Sigmoid colon (tissue), 7 donors: ENCODE results near the gene PLGRKT. TPM values are rescaled to one million over a fixed set of nuclear protein-coding genes. Genes with fewer than 3 reads are reported as not detected.

ENCODE experiments used
- DNase-seq: peaks from one replicate; pipeline ENCODE4 v3.0.0-alpha.2; 2019
- H3K27ac ChIP-seq, 4 donors: fragments of 200-600 bp; sonication (generic); one replicate each; pipeline ENCODE4 v1.5.1; 2016 to 2019; ENCODE audit warnings: mild to moderate bottlenecking in 1 of 4
- H3K27me3 ChIP-seq, 3 donors: fragments of 200-600 bp; sonication (generic); one replicate each; pipeline ENCODE4 v1.5.1; 2019; ENCODE audit warnings: mild to moderate bottlenecking in 1 of 3
- H3K36me3 ChIP-seq, 4 donors: fragments of 200-600 bp; sonication (generic); one replicate each; pipeline ENCODE4 v1.5.1; 2016 to 2019
- H3K4me1 ChIP-seq, 4 donors: fragments of 200-600 bp; sonication (generic); one replicate each; pipeline ENCODE4 v1.5.1; 2017 to 2019
- H3K4me3 ChIP-seq, 4 donors: fragments of 200-600 bp; sonication (generic); one replicate each; pipeline ENCODE4 v1.5.1; 2017 to 2019; ENCODE audit warnings: mild to moderate bottlenecking in 2 of 4, moderate library complexity in 1 of 4
- H3K9me3 ChIP-seq, 4 donors: fragments of 200-600 bp in 3 of 4; sonication (generic) in 3 of 4; one replicate each; pipeline versions ENCODE4 v1.5.1 to v1.6.1; 2013 to 2019
- EP300 ChIP-seq, 4 donors: sonication (generic); formaldehyde crosslinking; IDR thresholded peaks; one replicate each; pipeline ENCODE4 v1.6.1; 2017; ENCODE audit warnings: antibody characterized with exemption in 4 of 4
- POLR2A ChIP-seq, 2 donors: fragments of 450-650 bp; IDR thresholded peaks; one replicate each; pipeline ENCODE4 v1.6.1; 2016; ENCODE audit warnings: antibody characterized with exemption in 2 of 2, mild to moderate bottlenecking in 2 of 2, moderate library complexity in 2 of 2
- POLR2AphosphoS5 ChIP-seq, 4 donors: sonication (generic); formaldehyde crosslinking; IDR thresholded peaks; one replicate each; pipeline ENCODE4 v1.6.1; 2017; ENCODE audit warnings: antibody characterized with exemption in 4 of 4
- WGBS, 2 donors: extraction: QIAGEN DNeasy Blood & Tissue Kit; methylation state at CpG; one replicate each; pipeline ENCODE4 v1.1.7; 2013; 5-methylcytosine and 5-hydroxymethylcytosine counted together
- intact Hi-C: fragments of 100-400 bp; cut with DNase I; formaldehyde crosslinking; loops from one replicate; pipeline ENCODE4 v1.15.1; 2023
- polyA plus RNA-seq, 3 donors: library from polyadenylated mRNA; stranded (reverse); fragments of 200-250 nt; gene quantifications; one replicate each; pipeline ENCODE4 v1.2.3, GENCODE V29; 2013
- total RNA-seq, 4 donors: library from RNA; depleted of rRNA; stranded (reverse); fragments of >200 nt; gene quantifications; one replicate each; pipeline ENCODE4 v1.1.0, GENCODE V29; 2016
- TF ChIP-seq, protein P1 (sequence below), 4 experiments: fragments of 450-650 bp in 3 of 4; fragments of 200-600 bp in 1 of 4; IDR thresholded peaks; one replicate each; pipeline ENCODE4 v1.5.1; 2016 to 2019; ENCODE audit warnings: antibody characterized with exemption in 4 of 4, mild to moderate bottlenecking in 3 of 4, moderate library complexity in 2 of 4
- donor health status: healthy with polysubstance abuse.
- donor health status: Bipolar disorder and iron deficiency.
- donor health status: healthy.

Gene PLGRKT
- total and polyA plus RNA-seq, 7 donors, result 14.1 to 94.6 (median 25.0) TPM

DNA sequence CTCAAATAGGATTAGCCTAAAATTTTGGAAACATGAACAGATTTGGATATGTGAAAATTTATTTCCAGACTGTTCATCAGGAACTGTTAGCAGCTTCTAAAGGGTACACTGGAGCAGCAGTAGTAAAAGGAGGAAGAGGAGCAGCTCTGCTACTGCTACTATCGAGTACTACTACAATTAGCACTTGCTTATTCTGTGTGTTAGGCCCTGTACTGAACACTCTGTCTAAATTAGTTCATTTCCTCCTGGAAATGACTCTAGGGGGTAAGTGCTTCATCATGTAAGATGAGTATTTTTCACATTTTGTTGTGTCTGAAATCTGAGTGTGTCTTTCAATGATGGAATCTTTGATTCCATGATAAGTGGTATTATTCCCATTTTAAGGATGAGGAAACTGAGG is 22.4 kb upstream of the PLGRKT start:
- Histone ChIP-seq H3K4me1 (no peaks in the 10 kb centered on the region), H3K4me3 (no peak overlapping the region), H3K36me3 (peaks cover 0 to 10% (median 0%) of the 10 kb centered on the region in 4 donors), H3K27ac (no peak overlapping the region), H3K9me3 (no peaks in the 10 kb centered on the region), H3K27me3 (no peaks in the 10 kb centered on the region)
- TF ChIP-seq POLR2A (IDR thresholded peaks at IDR 0.05) (no peak), POLR2AphosphoS5 (IDR thresholded peaks at IDR 0.05) (no peak), EP300 (IDR thresholded peaks at IDR 0.05) (no peak)
- TF ChIP-seq, protein P1, sequence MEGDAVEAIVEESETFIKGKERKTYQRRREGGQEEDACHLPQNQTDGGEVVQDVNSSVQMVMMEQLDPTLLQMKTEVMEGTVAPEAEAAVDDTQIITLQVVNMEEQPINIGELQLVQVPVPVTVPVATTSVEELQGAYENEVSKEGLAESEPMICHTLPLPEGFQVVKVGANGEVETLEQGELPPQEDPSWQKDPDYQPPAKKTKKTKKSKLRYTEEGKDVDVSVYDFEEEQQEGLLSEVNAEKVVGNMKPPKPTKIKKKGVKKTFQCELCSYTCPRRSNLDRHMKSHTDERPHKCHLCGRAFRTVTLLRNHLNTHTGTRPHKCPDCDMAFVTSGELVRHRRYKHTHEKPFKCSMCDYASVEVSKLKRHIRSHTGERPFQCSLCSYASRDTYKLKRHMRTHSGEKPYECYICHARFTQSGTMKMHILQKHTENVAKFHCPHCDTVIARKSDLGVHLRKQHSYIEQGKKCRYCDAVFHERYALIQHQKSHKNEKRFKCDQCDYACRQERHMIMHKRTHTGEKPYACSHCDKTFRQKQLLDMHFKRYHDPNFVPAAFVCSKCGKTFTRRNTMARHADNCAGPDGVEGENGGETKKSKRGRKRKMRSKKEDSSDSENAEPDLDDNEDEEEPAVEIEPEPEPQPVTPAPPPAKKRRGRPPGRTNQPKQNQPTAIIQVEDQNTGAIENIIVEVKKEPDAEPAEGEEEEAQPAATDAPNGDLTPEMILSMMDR (IDR thresholded peaks at IDR 0.05), result no peak
- DNase-seq, result no peak
- WGBS, 2 donors, result 78 to 92% methylated on average over 1 of the region's 1 CpG
- intact Hi-C loops, result no loop called here

DNA sequence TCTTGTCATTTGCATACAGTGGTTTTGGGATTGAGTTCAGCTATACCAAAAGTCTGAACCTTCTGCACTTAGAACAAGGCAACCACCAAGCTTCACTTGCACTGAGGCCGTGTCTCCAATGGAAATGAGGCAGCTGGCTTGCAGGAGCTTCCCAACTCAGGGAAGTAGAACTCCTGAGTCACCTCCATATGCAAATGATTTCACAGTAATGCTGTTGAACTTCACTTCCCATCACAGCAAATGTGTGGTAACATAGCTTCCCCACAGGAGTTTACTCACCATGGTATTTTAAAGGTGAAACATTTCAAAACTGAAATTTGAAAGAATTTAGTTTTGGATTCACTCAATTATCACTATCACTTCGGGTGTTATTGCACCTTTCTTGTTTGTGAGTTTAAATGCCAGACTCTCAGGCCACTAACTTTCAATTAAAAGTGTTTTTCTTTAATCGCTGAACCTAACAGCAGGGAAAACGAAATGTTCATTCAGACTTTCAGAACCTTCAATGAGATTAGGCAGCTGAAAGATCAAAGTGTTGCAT is 21.6 kb upstream of the PLGRKT start:
- no peaks in the 10 kb centered on the region for H3K4me1 ChIP-seq
- no peaks in the 10 kb centered on the region for H3K9me3 ChIP-seq
- DNase-seq, result no peak
- H3K36me3 ChIP-seq, result peaks cover 0 to 10% (median 0%) of the 10 kb centered on the region in 4 donors
- WGBS, 2 donors, result 71 to 78% methylated on average over 4 of the region's 4 CpGs
- intact Hi-C loops, result no loop called here
- H3K27me3 ChIP-seq, result no peaks in the 10 kb centered on the region
- no peak overlapping the region for H3K27ac ChIP-seq
- TF ChIP-seq EP300 (IDR thresholded peaks at IDR 0.05) (no peak), POLR2A (IDR thresholded peaks at IDR 0.05) (no peak), POLR2AphosphoS5 (IDR thresholded peaks at IDR 0.05) (no peak)
- TF ChIP-seq, protein P1 (IDR thresholded peaks at IDR 0.05), result no peak
- H3K4me3 ChIP-seq, result no peak overlapping the region

DNA sequence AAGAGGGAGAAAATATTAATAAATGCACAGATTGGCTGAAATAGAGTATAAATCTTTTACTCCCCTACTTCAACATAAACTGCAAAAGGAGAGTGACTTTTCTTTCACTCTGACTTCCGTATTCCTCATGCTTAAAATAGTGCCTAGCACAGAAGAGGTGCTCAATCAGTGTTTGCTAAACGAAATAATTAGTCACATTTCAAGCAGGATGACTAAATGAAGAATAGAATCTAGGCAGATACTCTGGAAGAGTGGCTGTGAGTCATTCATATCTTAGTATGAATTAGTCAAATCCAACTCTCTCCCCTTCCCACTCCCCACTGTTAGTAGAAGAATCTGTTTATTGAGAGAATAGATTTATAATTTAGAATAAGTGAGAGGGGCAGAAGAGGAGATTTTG is 17.5 kb upstream of the PLGRKT start:
- Histone ChIP-seq H3K27ac (no peak overlapping the region), H3K27me3 (no peaks in the 10 kb centered on the region), H3K9me3 (no peaks in the 10 kb centered on the region), H3K4me1 (peaks cover 0 to 8% (median 3%) of the 10 kb centered on the region in 4 donors), H3K36me3 (no peaks in the 10 kb centered on the region), H3K4me3 (no peak overlapping the region)
- TF ChIP-seq, protein P1 (IDR thresholded peaks at IDR 0.05), result no peak
- no peak for TF ChIP-seq EP300 (IDR thresholded peaks at IDR 0.05)
- TF ChIP-seq POLR2A (IDR thresholded peaks at IDR 0.05), result no peak
- TF ChIP-seq POLR2AphosphoS5 (IDR thresholded peaks at IDR 0.05), result no peak
- 63 to 73% methylated on average over 2 of the region's 2 CpGs for WGBS, 2 donors
- intact Hi-C loops, result no loop called here
- no peak for DNase-seq

DNA sequence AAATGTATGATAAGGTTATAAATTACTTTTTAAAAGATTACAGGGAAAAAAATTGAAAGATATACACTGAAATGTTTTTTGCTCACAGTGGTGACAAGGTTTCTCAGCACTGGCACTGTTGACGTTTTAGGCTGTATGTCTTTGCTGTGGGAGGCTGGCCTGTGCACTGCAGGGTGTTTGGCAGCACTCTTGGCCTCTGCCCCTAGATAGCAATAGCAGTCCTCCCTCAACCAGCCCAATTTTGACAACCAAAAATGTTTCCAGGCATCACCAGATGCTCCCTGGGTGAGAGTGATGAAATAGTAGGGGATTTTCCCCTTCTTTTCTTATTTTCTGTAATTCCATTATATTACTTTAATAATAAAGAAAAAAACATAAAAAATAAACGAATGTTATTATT is 15.9 kb upstream of the PLGRKT start:
- Histone ChIP-seq H3K36me3 (no peaks in the 10 kb centered on the region), H3K4me1 (peaks cover 0 to 15% (median 3%) of the 10 kb centered on the region in 4 donors), H3K4me3 (no peak overlapping the region), H3K27ac (no peak overlapping the region), H3K9me3 (no peaks in the 10 kb centered on the region), H3K27me3 (no peaks in the 10 kb centered on the region)
- no peak for DNase-seq
- TF ChIP-seq EP300 (IDR thresholded peaks at IDR 0.05) (no peak), POLR2A (IDR thresholded peaks at IDR 0.05) (no peak), POLR2AphosphoS5 (IDR thresholded peaks at IDR 0.05) (no peak)
- TF ChIP-seq, protein P1 (IDR thresholded peaks at IDR 0.05), result no peak
- intact Hi-C loops, result no loop called here
- 39 to 54% methylated on average over 2 of the region's 2 CpGs for WGBS, 2 donors

DNA sequence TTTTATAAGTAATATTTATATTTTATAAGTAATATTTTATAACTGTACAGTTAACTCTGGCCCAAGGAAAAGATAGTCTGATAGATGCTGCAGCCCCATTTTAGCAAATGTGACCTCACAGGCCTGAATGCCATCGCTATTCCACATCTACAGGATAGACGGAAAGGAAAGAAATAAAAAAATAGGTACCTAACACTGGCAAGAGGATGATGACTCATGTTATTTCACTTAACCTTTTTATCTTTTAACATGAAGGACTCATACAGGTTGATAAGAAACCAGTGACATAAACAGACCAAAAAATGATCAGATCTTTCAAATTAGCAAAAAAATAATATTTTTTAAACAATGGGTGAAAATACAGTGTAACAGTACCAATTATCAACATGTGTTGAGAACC is 15.3 kb upstream of the PLGRKT start:
- Histone ChIP-seq H3K36me3 (no peaks in the 10 kb centered on the region), H3K9me3 (no peaks in the 10 kb centered on the region), H3K4me3 (no peak overlapping the region), H3K4me1 (peaks cover 0 to 15% (median 3%) of the 10 kb centered on the region in 4 donors), H3K27me3 (no peaks in the 10 kb centered on the region), H3K27ac (no peak overlapping the region)
- intact Hi-C loops, result no loop called here
- DNase-seq, result no peak
- no peak for TF ChIP-seq POLR2A (IDR thresholded peaks at IDR 0.05)
- no peak for TF ChIP-seq POLR2AphosphoS5 (IDR thresholded peaks at IDR 0.05)
- no peak for TF ChIP-seq EP300 (IDR thresholded peaks at IDR 0.05)
- TF ChIP-seq, protein P1 (IDR thresholded peaks at IDR 0.05), result no peak
- 90 to 93% methylated on average over 2 of the region's 2 CpGs for WGBS, 2 donors
